Neutrophil (primary cell): ENCODE data around the gene CCDC149.

Source experiments
- H3K27ac ChIP-seq: fragments of 200-600 bp; sonication (generic); 2 replicates; pipeline ENCODE4 v1.5.1; 2016; ENCODE audit warnings: mild to moderate bottlenecking, moderate library complexity
- H3K27me3 ChIP-seq: fragments of 200-600 bp; sonication (generic); 2 replicates; pipeline ENCODE4 v1.6.0; 2016; ENCODE audit warnings: mild to moderate bottlenecking
- H3K36me3 ChIP-seq: fragments of 200-600 bp; sonication (generic); 2 replicates; pipeline ENCODE4 v1.5.1; 2017
- H3K4me1 ChIP-seq, 2 experiments: fragments of 200-600 bp in 1 of 2; sonication (generic) in 1 of 2; 1 replicate in 1 of 2; 2 replicates in 1 of 2; pipeline versions ENCODE4 v1.5.1 to v1.6.1; 2013 to 2016; ENCODE audit warnings: low read depth in 1 of 2, low read length in 1 of 2, mild to moderate bottlenecking in 1 of 2, moderate library complexity in 1 of 2; ENCODE audit not compliant: control insufficient read depth in 1 of 2, insufficient read depth in 1 of 2
- H3K4me3 ChIP-seq, 2 experiments: fragments of 200-600 bp in 1 of 2; sonication (generic) in 1 of 2; 1 replicate in 1 of 2; 2 replicates in 1 of 2; pipeline ENCODE4 v1.5.1; 2013 to 2016; ENCODE audit warnings: low read depth in 1 of 2, low read length in 1 of 2, mild to moderate bottlenecking in 1 of 2, moderate library complexity in 1 of 2
- H3K9me3 ChIP-seq: fragments of 200-600 bp; sonication (generic); 2 replicates; pipeline ENCODE4 v1.5.1; 2016
- CTCF ChIP-seq: fragments of 200-600 bp; sonication (generic); IDR thresholded peaks from 2 replicates; pipeline ENCODE4 v1.5.1; 2016; ENCODE audit warnings: antibody characterized with exemption

Gene CCDC149

DNA sequence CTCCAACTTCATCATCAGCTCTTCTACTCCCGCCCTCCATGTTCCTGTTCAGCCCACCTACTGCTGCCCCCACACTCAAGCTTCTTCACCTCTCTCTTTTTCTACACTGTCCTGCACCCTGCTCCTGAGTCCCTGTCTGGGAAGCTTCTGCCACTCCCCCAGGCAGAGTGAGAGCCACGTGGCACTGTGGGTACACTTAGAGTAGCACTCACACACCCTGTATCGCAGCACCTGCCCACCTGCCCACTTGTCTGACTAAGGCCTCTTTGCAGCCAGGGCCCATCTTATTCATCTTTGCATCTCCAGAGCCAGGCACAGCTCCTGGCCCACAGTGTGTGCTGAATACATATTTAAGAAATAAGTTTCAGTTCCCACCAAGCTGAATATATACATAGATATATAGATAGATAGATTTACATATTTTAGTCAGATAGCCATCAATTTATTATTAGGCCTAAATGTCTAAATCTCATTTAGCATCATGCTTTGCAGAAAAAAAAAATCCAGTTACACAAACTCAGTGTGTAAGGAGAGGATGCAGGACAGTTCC, 24.9 kb downstream of the CCDC149 start:
- Histone ChIP-seq H3K27ac (no peak overlapping the region), H3K4me3 (no peak overlapping the region), H3K36me3 (no peaks in the 10 kb centered on the region), H3K27me3 (no peaks in the 10 kb centered on the region), H3K9me3 (no peaks in the 10 kb centered on the region), H3K4me1 (peaks cover 0 to 14% of the 10 kb centered on the region in 2 experiments)
- TF ChIP-seq CTCF: no peak

GRCh38 chr4:24886596-24886995, 26.2 kb downstream of the CCDC149 start:
- no peak overlapping the region for H3K4me3 ChIP-seq
- no peak for TF ChIP-seq CTCF
- H3K27ac ChIP-seq: no peak overlapping the region
- H3K9me3 ChIP-seq: no peaks in the 10 kb centered on the region
- no peaks in the 10 kb centered on the region for H3K36me3 ChIP-seq
- peaks cover 0 to 9% of the 10 kb centered on the region in 2 experiments for H3K4me1 ChIP-seq
- H3K27me3 ChIP-seq: no peaks in the 10 kb centered on the region

DNA sequence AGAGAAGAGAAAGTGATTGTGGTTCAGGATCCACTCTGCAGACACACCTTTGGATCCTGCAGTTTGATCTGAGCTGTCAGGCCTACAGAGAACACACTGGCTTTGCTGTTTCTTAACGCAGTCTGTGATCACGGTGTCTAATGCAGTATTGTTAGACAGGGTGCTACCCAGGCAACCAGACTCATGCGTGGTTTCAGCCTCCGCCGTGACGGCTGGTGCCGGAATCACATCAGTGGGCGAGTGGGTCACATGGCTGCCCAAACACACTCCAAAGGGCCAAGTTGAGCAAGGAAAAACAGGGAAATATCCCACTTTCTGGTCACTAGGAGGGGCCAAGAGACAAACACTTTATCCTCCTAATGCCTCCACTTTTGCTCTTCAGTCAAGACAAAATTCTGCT, 27.5 kb downstream of the CCDC149 start:
- TF ChIP-seq CTCF: no peak
- no peaks in the 10 kb centered on the region for H3K9me3 ChIP-seq
- no peaks in the 10 kb centered on the region for H3K36me3 ChIP-seq
- no peaks in the 10 kb centered on the region for H3K27me3 ChIP-seq
- no peak overlapping the region for H3K4me3 ChIP-seq
- peaks cover 0 to 11% of the 10 kb centered on the region in 2 experiments for H3K4me1 ChIP-seq
- no peak overlapping the region for H3K27ac ChIP-seq

- no peaks in the 10 kb centered on the region for H3K27me3 ChIP-seq
- TF ChIP-seq CTCF: no peak
- peaks cover 0 to 11% of the 10 kb centered on the region in 2 experiments for H3K4me1 ChIP-seq
- no peaks in the 10 kb centered on the region for H3K36me3 ChIP-seq
- no peaks in the 10 kb centered on the region for H3K9me3 ChIP-seq
- H3K4me3 ChIP-seq: no peak overlapping the region
- H3K27ac ChIP-seq: no peak overlapping the region
These were observed 27.9 kb downstream of the CCDC149 start for GRCh38 chr4:24884902-24885301.

DNA sequence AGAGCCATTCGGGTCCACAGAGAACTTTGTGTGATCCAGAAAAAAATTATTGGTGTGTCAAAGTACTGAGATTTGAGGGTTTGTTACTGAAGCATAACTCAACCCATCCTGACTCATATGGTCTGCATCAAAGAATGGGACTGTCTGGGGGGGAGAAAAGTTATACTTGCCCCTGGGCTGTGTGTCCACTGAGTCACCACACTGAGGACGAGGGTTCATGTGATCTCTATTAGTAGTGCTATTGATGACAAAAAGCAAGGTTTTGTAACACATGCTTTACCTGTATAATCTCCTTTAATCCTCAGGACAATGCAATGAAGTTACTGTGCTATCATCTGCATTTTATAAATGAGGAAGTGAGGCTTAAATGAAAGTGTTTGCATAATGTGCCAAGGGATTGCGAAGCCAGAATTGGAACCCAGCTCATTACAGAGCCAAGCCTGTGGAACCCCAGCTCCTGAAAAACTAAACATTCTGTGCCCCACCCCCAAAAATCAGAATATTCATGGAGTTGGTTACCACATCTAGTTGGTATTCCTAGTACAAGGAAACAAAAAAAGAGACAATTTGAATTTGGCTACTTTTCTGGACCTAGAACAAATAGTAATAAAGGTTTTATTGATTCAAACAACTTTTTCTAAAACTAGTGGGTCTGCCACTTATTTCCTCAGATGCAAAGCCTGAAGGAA, 31.2 kb downstream of the CCDC149 start:
- Histone ChIP-seq H3K4me3 (no peak overlapping the region), H3K27me3 (no peaks in the 10 kb centered on the region), H3K36me3 (no peaks in the 10 kb centered on the region), H3K4me1 (peaks cover 0 to 4% of the 10 kb centered on the region in 2 experiments), H3K9me3 (no peaks in the 10 kb centered on the region), H3K27ac (no peak overlapping the region)
- no peak for TF ChIP-seq CTCF
